Brain microvascular endothelial cell (primary cell): ENCODE data around the gene NCKAP5L.
A peak's percentile ranks its signal among the peaks of the same experiment; 100 is the strongest.

ENCODE experiments used
- DNase-seq: peaks from one replicate; pipeline ENCODE4 v3.0.0-alpha.2; 2020
- H3K27ac ChIP-seq: fragments of 250-450 bp; sonication (Bioruptor Pico); 2 replicates; pipeline ENCODE4 v1.5.1; 2020; ENCODE audit warnings: mild to moderate bottlenecking, moderate library complexity
- H3K27me3 ChIP-seq: fragments of 250-450 bp; sonication (Bioruptor Pico); replicated peaks from 2 replicates; pipeline ENCODE4 v1.5.1; 2020; ENCODE audit warnings: mild to moderate bottlenecking
- H3K36me3 ChIP-seq: fragments of 250-450 bp; sonication (Bioruptor Pico); replicated peaks from 2 replicates; pipeline ENCODE4 v1.5.1; 2020; ENCODE audit warnings: mild to moderate bottlenecking
- H3K4me3 ChIP-seq: 2 replicates; pipeline ENCODE4 v1.5.1; 2011; ENCODE audit warnings: low read depth, mild to moderate bottlenecking, control low read depth, low read length, moderate library complexity
- CTCF ChIP-seq: IDR thresholded peaks from 2 replicates; pipeline ENCODE4 v1.5.1; 2011; ENCODE audit warnings: low read depth, mild to moderate bottlenecking, moderate library complexity, low read length, control low read depth, inconsistent platforms; ENCODE audit errors: missing control alignments
- in situ Hi-C: cut with HindIII; loops from 2 replicates; pipeline ENCODE4 v1.10.0; 2017; ENCODE audit warnings: low sequenced_read_pairs, low pct_ligation_motif_present

NCKAP5L gene

DNA sequence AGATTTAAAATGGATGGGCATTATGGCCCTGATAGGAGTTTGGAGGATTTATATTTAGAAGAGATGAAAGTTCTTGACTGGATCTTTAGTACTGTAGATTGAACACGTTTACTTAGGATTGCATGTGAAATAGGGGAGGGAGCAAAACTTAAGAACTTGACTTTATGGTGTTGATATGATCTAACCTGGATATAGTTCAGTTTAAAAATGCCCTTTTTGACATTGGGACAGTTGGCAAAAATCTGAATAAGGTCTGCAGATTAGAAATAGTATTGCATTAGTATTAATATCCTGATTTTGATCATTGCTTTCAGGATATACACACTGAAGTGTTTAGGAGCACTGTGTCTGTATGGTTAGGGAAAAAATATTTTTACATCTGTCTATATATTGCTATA is 77.2 kb downstream of the NCKAP5L start:
- Histone ChIP-seq H3K36me3 (peaks cover 34% of the 10 kb centered on the region), H3K27me3 (no peaks in the 10 kb centered on the region), H3K4me3 (no peak overlapping the region), H3K27ac (no peak overlapping the region)
- in situ Hi-C loops: no loop called here
- TF ChIP-seq CTCF: no peak
- no peak for DNase-seq

DNA sequence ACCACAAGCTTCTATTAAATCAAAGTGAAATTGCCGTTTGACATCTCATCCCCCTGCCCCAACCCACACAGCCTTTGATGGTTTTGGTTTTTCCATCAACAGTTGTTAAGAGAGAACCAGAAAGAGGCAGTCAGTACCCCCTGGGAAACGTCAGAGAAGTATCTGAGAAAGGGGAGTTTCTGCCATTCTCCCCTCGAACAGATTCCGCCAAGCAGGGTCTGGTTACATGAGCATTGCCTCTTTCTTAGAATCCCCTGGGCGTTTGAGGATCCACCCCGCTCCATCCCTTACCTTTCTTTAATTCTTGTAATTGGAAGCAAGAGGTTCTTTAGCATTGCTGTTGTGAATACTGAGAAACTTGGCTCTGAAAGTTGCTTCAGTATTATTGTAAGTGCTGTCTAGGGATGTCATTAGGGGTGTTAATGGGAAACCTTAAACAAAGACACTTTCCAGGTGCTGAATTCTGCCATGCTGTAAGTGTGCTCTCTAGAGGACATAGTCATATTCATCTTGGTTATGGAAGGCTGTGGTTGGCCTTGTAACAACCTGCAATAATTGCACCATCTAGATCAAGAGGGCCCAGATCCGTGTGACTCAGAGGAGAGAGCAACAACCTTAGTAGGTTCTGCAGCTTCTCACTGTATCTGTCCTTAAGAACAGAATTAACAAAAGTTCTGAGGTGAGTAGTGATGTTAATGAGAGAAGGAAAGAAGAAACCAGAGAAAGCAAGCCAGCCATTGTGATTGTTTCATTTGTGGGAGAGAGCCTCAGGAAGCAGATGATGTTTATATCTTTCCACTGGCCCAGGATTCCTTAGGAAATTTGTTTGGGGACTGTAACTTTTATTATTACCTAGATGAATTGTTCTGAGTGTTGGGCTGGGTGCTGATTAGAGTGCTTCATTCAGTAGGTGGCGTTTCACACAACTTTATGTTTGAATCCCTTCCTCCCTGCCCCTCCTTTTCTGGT is 77.9 kb downstream of the NCKAP5L start:
- in situ Hi-C loops: no loop called here
- peak; percentile 32 for DNase-seq
- Histone ChIP-seq H3K36me3 (peaks cover 27% of the 10 kb centered on the region), H3K4me3 (no peak overlapping the region), H3K27me3 (no peaks in the 10 kb centered on the region), H3K27ac (no peak overlapping the region)
- peak; percentile 1 for TF ChIP-seq CTCF

DNA sequence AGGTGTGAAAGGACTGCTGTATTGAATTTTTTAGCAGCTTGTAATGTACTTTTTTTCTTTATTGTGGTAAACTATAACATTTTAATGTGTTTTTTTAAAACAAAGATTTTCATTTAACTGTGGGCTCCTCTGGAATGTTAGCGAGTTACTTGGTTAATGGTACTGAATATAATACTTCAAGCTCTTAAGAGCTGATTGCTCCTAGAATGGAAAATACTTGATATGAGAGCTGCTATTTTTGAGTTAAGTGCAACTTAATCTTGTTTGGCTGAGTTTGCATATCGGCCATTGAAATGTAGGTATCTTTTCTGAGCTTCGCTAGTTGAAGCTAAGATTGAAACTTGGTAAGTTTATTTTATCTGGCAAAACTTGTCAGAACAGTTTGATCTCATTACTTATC is 79.4 kb downstream of the NCKAP5L start:
- H3K27ac ChIP-seq: no peak overlapping the region
- in situ Hi-C loops: no loop called here
- H3K4me3 ChIP-seq: no peak overlapping the region
- H3K27me3 ChIP-seq: no peaks in the 10 kb centered on the region
- peaks cover 13% of the 10 kb centered on the region for H3K36me3 ChIP-seq
- no peak for TF ChIP-seq CTCF
- no peak for DNase-seq

GRCh38 chr12:49748306-49748705 is 79.9 kb downstream of the NCKAP5L start:
- Histone ChIP-seq H3K36me3 (peaks cover 10% of the 10 kb centered on the region), H3K4me3 (no peak overlapping the region), H3K27me3 (no peaks in the 10 kb centered on the region), H3K27ac (no peak overlapping the region)
- no peak for DNase-seq
- TF ChIP-seq CTCF: no peak
- in situ Hi-C loops: no loop called here

GRCh38 chr12:49744363-49744885 is 83.8 kb downstream of the NCKAP5L start:
- no peaks in the 10 kb centered on the region for H3K27me3 ChIP-seq
- TF ChIP-seq CTCF: no peak
- DNase-seq: no peak
- no peak overlapping the region for H3K27ac ChIP-seq
- in situ Hi-C loops: no loop called here
- H3K36me3 ChIP-seq: no peaks in the 10 kb centered on the region
- no peak overlapping the region for H3K4me3 ChIP-seq
